ENCODE results near the gene DENND2C. TPM values are rescaled to one million over a fixed set of nuclear protein-coding genes. Genes with fewer than 3 reads are reported as not detected.

Gene DENND2C
- total and polyA plus RNA-seq, 8 donors, result 1.0 to 2.6 (median 2.0) TPM

DNA sequence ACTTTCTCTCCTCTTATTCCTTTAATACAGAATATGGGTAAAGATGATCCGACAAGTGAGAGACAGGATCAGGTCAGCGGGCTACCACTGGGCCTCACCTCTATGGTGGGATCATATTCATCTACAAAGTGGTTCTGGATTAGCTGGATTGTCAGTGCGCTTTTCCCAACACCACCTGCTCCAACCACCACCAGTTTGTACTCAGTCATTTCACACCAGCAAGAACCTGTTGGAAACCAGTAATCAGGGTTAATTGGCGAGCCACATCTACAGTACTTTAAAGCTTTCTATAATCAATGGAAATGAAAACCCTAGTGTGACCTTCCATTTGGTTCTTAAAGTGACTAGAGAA, 46.1 kb upstream of the DENND2C start:
- WGBS, 2 donors, result 20 to 21% methylated on average over 4 of the region's 4 CpGs
- TF ChIP-seq, protein P1, sequence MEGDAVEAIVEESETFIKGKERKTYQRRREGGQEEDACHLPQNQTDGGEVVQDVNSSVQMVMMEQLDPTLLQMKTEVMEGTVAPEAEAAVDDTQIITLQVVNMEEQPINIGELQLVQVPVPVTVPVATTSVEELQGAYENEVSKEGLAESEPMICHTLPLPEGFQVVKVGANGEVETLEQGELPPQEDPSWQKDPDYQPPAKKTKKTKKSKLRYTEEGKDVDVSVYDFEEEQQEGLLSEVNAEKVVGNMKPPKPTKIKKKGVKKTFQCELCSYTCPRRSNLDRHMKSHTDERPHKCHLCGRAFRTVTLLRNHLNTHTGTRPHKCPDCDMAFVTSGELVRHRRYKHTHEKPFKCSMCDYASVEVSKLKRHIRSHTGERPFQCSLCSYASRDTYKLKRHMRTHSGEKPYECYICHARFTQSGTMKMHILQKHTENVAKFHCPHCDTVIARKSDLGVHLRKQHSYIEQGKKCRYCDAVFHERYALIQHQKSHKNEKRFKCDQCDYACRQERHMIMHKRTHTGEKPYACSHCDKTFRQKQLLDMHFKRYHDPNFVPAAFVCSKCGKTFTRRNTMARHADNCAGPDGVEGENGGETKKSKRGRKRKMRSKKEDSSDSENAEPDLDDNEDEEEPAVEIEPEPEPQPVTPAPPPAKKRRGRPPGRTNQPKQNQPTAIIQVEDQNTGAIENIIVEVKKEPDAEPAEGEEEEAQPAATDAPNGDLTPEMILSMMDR (IDR thresholded peaks at IDR 0.05), result no peak
- Histone ChIP-seq H3K27me3 (no peaks in the 10 kb centered on the region), H3K4me3 (peak overlapping the region; percentile 61 to 86 (median 74)), H3K9me3 (no peaks in the 10 kb centered on the region), H3K27ac (peak overlapping the region; percentile 56 to 84 (median 77)), H3K36me3 (peaks cover 3 to 51% (median 18%) of the 10 kb centered on the region in 3 donors), H3K4me1 (peaks cover 11 to 18% (median 16%) of the 10 kb centered on the region in 3 donors)
- intact Hi-C loops (cut with DNase I), result no loop called here
- ATAC-seq, result peak in 2 of 4 donors; percentile 4 to 13
- no peak for FAIRE-seq
- DNase-seq, result no peak

DNA sequence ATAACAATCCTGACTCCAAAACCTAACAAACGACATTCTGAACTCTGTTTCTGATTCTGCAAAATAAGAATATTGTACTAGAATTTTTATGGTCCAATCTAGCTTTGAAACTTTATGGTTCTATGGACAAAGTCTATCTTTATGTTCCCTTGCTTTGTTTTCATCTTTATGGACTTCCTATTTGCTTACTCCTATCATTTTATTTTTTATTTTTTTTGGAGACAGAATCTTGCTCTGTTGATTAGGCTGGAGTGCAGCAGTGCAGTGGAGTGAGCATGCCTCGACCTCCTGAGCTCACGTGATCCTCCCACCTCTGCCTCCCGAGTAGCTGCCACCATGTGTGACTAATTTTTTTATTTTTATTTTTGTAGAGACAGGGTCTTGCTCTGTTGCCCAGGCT, 43.1 kb upstream of the DENND2C start:
- no peak for ATAC-seq

DNA sequence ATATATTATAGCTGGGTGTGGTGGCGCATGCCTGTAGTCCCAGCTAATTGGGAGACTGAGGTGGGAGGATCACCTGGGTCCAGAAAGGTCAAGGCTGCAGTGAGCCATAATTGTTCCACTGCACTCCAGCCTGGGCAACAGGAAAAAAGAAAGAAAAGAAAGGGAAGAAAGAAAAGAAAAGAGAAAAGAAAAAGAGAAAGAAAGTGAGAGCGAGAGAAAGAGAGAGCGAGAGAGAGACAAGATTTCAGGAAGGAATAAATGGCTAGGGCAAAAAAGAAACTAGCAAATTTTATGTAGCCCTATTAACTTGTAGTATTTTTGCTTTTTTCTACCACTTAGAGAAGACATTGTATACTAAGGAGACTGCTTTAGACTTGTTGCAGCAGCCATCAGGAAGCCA, 40.5 kb upstream of the DENND2C start:
- Histone ChIP-seq H3K9me3 (no peaks in the 10 kb centered on the region), H3K27ac (no peak overlapping the region), H3K27me3 (no peaks in the 10 kb centered on the region), H3K4me3 (no peak overlapping the region), H3K36me3 (peaks cover 0 to 54% (median 21%) of the 10 kb centered on the region in 3 donors), H3K4me1 (peaks cover 6 to 8% (median 7%) of the 10 kb centered on the region in 3 donors)
- intact Hi-C loops (cut with DNase I), result no loop called here
- ATAC-seq, result no peak
- TF ChIP-seq, protein P1 (IDR thresholded peaks at IDR 0.05), result no peak
- no peak for DNase-seq
- FAIRE-seq, result no peak
- 96% methylated on average over 3 of the region's 3 CpGs for WGBS, 2 donors

More for the DNA sequence above, 43.1 kb upstream of the DENND2C start:
- FAIRE-seq (no peak), DNase-seq (no peak)
- Histone ChIP-seq H3K27me3 (no peaks in the 10 kb centered on the region), H3K4me1 (peaks cover 11 to 18% (median 16%) of the 10 kb centered on the region in 3 donors), H3K4me3 (no peak overlapping the region), H3K36me3 (peaks cover 0 to 43% (median 8%) of the 10 kb centered on the region in 3 donors), H3K9me3 (no peaks in the 10 kb centered on the region), H3K27ac (no peak overlapping the region)
- intact Hi-C loops (cut with DNase I), result no loop called here
- 75 to 87% methylated on average over 4 of the region's 4 CpGs for whole genome bisulfite sequencing, 2 donors
- TF ChIP-seq, protein P1 (IDR thresholded peaks at IDR 0.05), result no peak

DNA sequence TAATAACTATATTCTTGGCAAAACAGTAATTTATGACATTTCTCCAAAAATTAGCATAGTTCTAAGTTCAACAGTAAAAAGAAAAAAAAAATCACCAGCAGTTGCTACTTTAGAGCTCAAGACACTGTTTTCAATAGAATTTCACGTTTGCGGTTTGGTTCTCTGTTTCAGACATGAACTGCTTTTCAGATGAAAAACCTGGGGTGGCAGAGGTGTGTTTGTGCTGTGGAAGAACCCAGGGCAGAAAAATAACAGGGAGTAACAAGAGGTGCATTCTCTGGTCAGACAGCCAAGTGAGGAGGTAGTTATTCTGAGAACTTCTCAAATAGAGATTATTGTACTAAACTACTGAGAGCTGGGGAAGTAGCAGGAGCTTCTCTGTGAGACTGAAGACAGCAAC, 37.8 kb upstream of the DENND2C start:
- TF ChIP-seq, protein P1 (IDR thresholded peaks at IDR 0.05), result no peak
- Histone ChIP-seq H3K4me1 (no peaks in the 10 kb centered on the region), H3K27ac (no peak overlapping the region), H3K27me3 (no peaks in the 10 kb centered on the region), H3K36me3 (peaks cover 0 to 46% (median 21%) of the 10 kb centered on the region in 3 donors), H3K4me3 (no peak overlapping the region), H3K9me3 (no peaks in the 10 kb centered on the region)
- no peak for DNase-seq
- ATAC-seq, result no peak
- WGBS, 2 donors, result 83 to 91% methylated on average over 2 of the region's 2 CpGs
- intact Hi-C loops (cut with DNase I), result no loop called here
- FAIRE-seq, result no peak

DNA sequence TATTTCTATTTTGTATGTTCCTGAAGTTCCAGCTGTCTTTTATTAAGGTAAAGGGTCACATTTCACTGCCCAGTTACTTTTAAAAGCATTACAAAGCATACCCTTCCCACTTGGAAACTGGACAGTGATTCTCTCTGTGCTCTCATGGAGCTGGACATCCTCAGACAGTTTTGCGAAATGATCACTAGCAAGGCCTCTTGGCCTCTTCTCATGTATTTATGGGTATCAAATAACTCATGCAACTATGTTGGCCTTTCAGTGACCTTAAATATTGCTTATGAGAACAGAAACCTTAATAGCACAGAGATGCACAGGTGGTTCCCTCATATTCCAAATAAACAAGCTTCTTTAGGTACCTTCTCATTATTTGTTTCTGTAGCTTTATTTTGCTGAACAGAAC, 33.4 kb upstream of the DENND2C start:
- H3K4me3 ChIP-seq, result no peak overlapping the region
- FAIRE-seq, result no peak
- no peak for DNase-seq
- intact Hi-C loops (cut with DNase I), result no loop called here
- no peak for ATAC-seq
- no peaks in the 10 kb centered on the region for H3K4me1 ChIP-seq
- TF ChIP-seq, protein P1 (IDR thresholded peaks at IDR 0.05), result no peak
- WGBS, 2 donors, result 91 to 94% methylated on average over 1 of the region's 1 CpG
- H3K9me3 ChIP-seq, result no peaks in the 10 kb centered on the region
- H3K27ac ChIP-seq, result no peak overlapping the region
- H3K36me3 ChIP-seq, result peaks cover 0 to 19% (median 15%) of the 10 kb centered on the region in 3 donors
- no peaks in the 10 kb centered on the region for H3K27me3 ChIP-seq
